Kidney tubule cell (primary cell): Measurements from ENCODE around the gene SLC40A1.

Experiments
- DNase-seq: peaks from one replicate; pipeline ENCODE4 v3.0.0-alpha.2; 2018; ENCODE audit warnings: low spot score

Gene SLC40A1

GRCh38 chr2:189538402-189538801, 42.2 kb downstream of the SLC40A1 start:
- DNase-seq, result no peak

GRCh38 chr2:189536830-189537229, 43.8 kb downstream of the SLC40A1 start:
- DNase-seq, result no peak

GRCh38 chr2:189534854-189535832, 45.4 kb downstream of the SLC40A1 start:
- DNase-seq, result peak; percentile 75

- DNase-seq, result no peak
Observed at GRCh38 chr2:189533288-189534035, 47.1 kb downstream of the SLC40A1 start.

- no peak for DNase-seq
Observed at GRCh38 chr2:189530965-189531637, 49.5 kb downstream of the SLC40A1 start.

- DNase-seq, result no peak
Observed at GRCh38 chr2:189528617-189529016, 52.0 kb downstream of the SLC40A1 start.

GRCh38 chr2:189527812-189528592, 52.6 kb downstream of the SLC40A1 start:
- DNase-seq, result no peak

- no peak for DNase-seq
Observed at GRCh38 chr2:189527041-189527750, 53.4 kb downstream of the SLC40A1 start.

- DNase-seq, result no peak
Observed at GRCh38 chr2:189526241-189526640, 54.3 kb downstream of the SLC40A1 start.

GRCh38 chr2:189524746-189525145, 55.8 kb downstream of the SLC40A1 start:
- DNase-seq, result no peak

GRCh38 chr2:189522435-189523151, 58.0 kb downstream of the SLC40A1 start:
- DNase-seq, result no peak

GRCh38 chr2:189521699-189522434, 58.7 kb downstream of the SLC40A1 start:
- no peak for DNase-seq

- DNase-seq, result no peak
Observed at GRCh38 chr2:189519631-189520387, 60.8 kb downstream of the SLC40A1 start.

- peak; percentile 43 for DNase-seq
Observed at GRCh38 chr2:189517847-189518535, 62.6 kb downstream of the SLC40A1 start.

- no peak for DNase-seq
Observed at GRCh38 chr2:189516546-189516945, 64.0 kb downstream of the SLC40A1 start.

GRCh38 chr2:189515264-189515663, 65.3 kb downstream of the SLC40A1 start:
- no peak for DNase-seq

- DNase-seq, result no peak
Observed at GRCh38 chr2:189514104-189514503, 66.5 kb downstream of the SLC40A1 start.

GRCh38 chr2:189512879-189513278, 67.7 kb downstream of the SLC40A1 start:
- no peak for DNase-seq
